Osteocyte (in vitro differentiated cells): Measurements from ENCODE around the gene DICER1. TPM values are rescaled to one million over a fixed set of nuclear protein-coding genes. Genes with fewer than 3 reads are reported as not detected.
A peak's percentile ranks its signal among the peaks of the same experiment; 100 is the strongest.

Experiments
- DNase-seq: peaks from one replicate; pipeline ENCODE4 v3.0.0; 2021; ENCODE audit warnings: mixed read lengths; ENCODE audit not compliant: unreplicated experiment; ENCODE audit errors: extremely low spot score
- H3K27ac Mint-ChIP-seq: one replicate; pipeline ENCODE4 v1.8.0; 2021; ENCODE audit warnings: mild to moderate bottlenecking, mixed read lengths; ENCODE audit not compliant: unreplicated experiment
- H3K27me3 Mint-ChIP-seq: one replicate; pipeline ENCODE4 v1.8.0; 2021; ENCODE audit warnings: mixed read lengths; ENCODE audit not compliant: unreplicated experiment
- H3K36me3 Mint-ChIP-seq: one replicate; pipeline ENCODE4 v1.8.0; 2021; ENCODE audit warnings: mixed read lengths; ENCODE audit not compliant: unreplicated experiment
- H3K4me1 Mint-ChIP-seq: one replicate; pipeline ENCODE4 v1.8.0; 2021; ENCODE audit warnings: mixed read lengths; ENCODE audit not compliant: unreplicated experiment
- H3K4me3 Mint-ChIP-seq: one replicate; pipeline ENCODE4 v1.8.0; 2021; ENCODE audit warnings: mild to moderate bottlenecking, moderate library complexity, mixed read lengths; ENCODE audit not compliant: unreplicated experiment
- H3K9me3 Mint-ChIP-seq: one replicate; pipeline ENCODE4 v1.8.0; 2021; ENCODE audit warnings: mixed read lengths; ENCODE audit not compliant: unreplicated experiment
- total RNA-seq: library from RNA; stranded (reverse); gene quantifications from 2 replicates; pipeline ENCODE4 v1.2.1, GENCODE V29; 2021
- TF ChIP-seq, protein P1 (sequence below): fragments of 200-600 bp; sonication (generic); IDR thresholded peaks from 2 replicates; pipeline ENCODE4 v1.5.0; 2021; ENCODE audit warnings: antibody characterized with exemption, mild to moderate bottlenecking, moderate library complexity

DICER1 gene
- total RNA-seq, 1 donor from 2014 or later: 55.9 TPM

DNA sequence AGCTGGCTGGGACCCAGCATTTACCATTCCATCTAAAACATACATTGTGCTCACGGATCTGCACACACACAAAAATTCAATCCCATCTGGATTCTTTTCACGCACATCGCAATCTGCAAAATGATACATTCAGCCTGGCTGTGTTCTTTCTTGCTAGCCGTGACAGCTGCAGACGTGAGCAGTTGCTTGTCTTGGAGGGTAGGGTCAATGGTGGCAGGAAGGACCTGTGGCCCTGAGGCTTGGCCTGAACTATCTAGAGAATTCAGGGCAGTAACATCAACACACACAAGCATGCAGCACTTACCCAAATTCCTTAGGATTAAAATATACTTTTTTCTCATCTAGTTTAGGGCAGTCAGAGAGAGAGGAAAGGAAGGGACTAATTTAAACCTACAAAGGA, 72.0 kb downstream of the DICER1 start:
- DNase-seq: no peak
- Mint-ChIP-seq H3K4me1 (peaks cover 40% of the 10 kb centered on the region), H3K27ac (peak overlapping the region; percentile 62), H3K36me3 (peaks cover 29% of the 10 kb centered on the region), H3K9me3 (no peaks in the 10 kb centered on the region), H3K4me3 (no peak overlapping the region), H3K27me3 (no peaks in the 10 kb centered on the region)
- TF ChIP-seq, protein P1, sequence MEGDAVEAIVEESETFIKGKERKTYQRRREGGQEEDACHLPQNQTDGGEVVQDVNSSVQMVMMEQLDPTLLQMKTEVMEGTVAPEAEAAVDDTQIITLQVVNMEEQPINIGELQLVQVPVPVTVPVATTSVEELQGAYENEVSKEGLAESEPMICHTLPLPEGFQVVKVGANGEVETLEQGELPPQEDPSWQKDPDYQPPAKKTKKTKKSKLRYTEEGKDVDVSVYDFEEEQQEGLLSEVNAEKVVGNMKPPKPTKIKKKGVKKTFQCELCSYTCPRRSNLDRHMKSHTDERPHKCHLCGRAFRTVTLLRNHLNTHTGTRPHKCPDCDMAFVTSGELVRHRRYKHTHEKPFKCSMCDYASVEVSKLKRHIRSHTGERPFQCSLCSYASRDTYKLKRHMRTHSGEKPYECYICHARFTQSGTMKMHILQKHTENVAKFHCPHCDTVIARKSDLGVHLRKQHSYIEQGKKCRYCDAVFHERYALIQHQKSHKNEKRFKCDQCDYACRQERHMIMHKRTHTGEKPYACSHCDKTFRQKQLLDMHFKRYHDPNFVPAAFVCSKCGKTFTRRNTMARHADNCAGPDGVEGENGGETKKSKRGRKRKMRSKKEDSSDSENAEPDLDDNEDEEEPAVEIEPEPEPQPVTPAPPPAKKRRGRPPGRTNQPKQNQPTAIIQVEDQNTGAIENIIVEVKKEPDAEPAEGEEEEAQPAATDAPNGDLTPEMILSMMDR: no peak

DNA sequence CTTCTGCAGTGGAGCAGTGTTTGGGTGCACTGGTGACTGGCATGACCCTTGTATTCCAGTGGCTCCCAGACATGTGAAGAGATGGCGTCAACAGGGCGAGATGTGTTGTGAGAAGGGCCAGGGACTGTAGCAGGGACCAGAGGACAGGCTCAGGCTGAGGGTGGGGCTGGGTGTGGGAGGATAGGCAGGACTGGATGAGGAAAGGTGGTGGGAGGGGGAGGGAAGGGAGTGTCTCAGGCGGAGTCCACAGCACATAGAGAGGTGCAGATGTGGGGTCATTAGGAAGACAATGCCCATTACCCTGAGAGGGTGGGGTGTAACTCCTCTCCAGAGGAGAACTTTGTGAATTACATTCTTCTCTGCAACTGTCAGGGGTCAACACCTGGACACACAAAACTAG, 78.5 kb downstream of the DICER1 start:
- peak; percentile 63 for DNase-seq
- Mint-ChIP-seq H3K4me3 (no peak overlapping the region), H3K36me3 (peaks cover 6% of the 10 kb centered on the region), H3K27ac (no peak overlapping the region), H3K9me3 (no peaks in the 10 kb centered on the region), H3K27me3 (peaks cover 4% of the 10 kb centered on the region), H3K4me1 (peaks cover 2% of the 10 kb centered on the region)
- TF ChIP-seq, protein P1: no peak

DNA sequence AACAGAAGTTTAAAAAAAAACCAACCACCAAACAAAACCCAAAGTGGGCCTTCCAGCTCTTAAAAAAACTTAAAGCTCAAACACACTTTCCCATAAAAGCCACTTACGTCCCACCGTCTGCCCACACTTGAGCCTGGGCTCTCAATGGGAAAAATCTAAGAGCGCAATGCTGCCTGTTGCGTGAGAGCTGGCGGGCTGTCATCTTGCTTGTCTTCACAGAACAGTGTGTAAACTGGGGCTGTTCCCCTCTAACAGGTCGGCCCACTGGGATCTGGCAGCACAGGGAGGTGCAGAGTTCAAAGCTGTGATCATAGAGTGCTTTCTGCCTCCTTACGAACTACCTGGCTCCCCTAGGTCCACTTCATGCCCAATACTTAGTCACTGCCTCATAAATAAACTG, 80.0 kb downstream of the DICER1 start:
- TF ChIP-seq, protein P1: no peak
- Mint-ChIP-seq H3K36me3 (peaks cover under 1% of the 10 kb centered on the region), H3K27me3 (peaks cover 4% of the 10 kb centered on the region), H3K4me3 (no peak overlapping the region), H3K4me1 (no peaks in the 10 kb centered on the region), H3K9me3 (no peaks in the 10 kb centered on the region), H3K27ac (no peak overlapping the region)
- DNase-seq: no peak

DNA sequence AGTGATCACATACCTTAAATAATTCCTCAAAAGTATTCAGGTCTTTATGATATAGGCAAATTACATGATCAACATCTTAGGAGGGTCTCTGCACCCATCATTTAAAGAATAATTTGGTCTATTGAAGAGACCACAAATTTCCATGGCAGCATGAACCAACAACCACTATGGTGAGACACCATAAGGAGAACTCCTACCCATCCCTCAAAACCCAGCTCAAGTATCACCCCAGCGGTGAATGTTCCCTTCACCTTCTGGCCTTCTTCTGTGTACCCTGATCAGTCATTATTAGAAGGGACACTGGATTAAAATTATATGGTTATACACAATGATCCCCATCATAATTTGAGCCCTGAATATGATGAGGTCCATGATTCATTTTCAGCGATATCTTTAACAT, 81.5 kb downstream of the DICER1 start:
- Mint-ChIP-seq H3K4me3 (no peak overlapping the region), H3K27ac (no peak overlapping the region), H3K36me3 (no peaks in the 10 kb centered on the region), H3K9me3 (no peaks in the 10 kb centered on the region), H3K4me1 (no peaks in the 10 kb centered on the region), H3K27me3 (peaks cover 8% of the 10 kb centered on the region)
- TF ChIP-seq, protein P1: no peak
- DNase-seq: no peak

DNA sequence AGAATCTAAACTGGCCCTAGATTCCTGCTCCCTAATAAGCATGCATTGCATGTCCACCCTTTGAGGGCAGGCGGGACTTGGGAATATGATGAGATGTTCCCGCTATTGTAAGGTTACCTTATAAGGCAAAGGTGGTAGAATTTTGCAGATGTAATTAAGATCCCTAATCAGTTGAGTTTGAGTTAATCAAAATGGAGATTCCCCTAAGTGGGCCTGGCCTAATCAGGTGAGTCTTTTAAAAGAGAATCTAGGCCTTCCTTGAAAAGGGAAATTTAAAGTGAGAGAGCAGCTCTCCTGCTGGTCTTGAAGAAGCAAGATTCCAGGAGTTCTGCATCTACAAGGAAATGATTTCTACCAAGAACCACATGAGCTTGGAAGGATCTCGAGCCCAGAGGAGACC, 83.4 kb downstream of the DICER1 start:
- no peaks in the 10 kb centered on the region for H3K36me3 Mint-ChIP-seq
- no peak overlapping the region for H3K27ac Mint-ChIP-seq
- TF ChIP-seq, protein P1: no peak
- no peaks in the 10 kb centered on the region for H3K4me1 Mint-ChIP-seq
- no peak for DNase-seq
- H3K4me3 Mint-ChIP-seq: no peak overlapping the region
- no peaks in the 10 kb centered on the region for H3K9me3 Mint-ChIP-seq
- H3K27me3 Mint-ChIP-seq: peaks cover 8% of the 10 kb centered on the region
